ENCODE measurements around the gene SIGLEC10. TPM values are rescaled to one million over a fixed set of nuclear protein-coding genes. Genes with fewer than 3 reads are reported as not detected.
"Not testable (repeated sequence)": the region's sequence is repeated elsewhere in the genome, so short reads cannot be mapped to it uniquely, and the experiment has no call there.

SIGLEC10 gene
- total RNA-seq, 1 donor from 2014 or later = not detected

- Mint-ChIP-seq H3K9me3 (no peaks in the 10 kb centered on the region), H3K27me3 (ENCODE audit: low read depth) (peaks cover 14% of the 10 kb centered on the region), H3K27ac (no peak overlapping the region), H3K4me1 (no peaks in the 10 kb centered on the region), H3K36me3 (no peaks in the 10 kb centered on the region), H3K4me3 (no peak overlapping the region)
- DNase-seq (ENCODE audit: low spot score in 2 of 2, unreplicated experiment in 2 of 2) = no peak
- TF ChIP-seq CTCF (IDR thresholded peaks at IDR 0.05; ENCODE audit: unreplicated experiment) = no peak
Measured at GRCh38 chr19:51421229-51422052, 4.0 kb upstream of the SIGLEC10 start.

DNA sequence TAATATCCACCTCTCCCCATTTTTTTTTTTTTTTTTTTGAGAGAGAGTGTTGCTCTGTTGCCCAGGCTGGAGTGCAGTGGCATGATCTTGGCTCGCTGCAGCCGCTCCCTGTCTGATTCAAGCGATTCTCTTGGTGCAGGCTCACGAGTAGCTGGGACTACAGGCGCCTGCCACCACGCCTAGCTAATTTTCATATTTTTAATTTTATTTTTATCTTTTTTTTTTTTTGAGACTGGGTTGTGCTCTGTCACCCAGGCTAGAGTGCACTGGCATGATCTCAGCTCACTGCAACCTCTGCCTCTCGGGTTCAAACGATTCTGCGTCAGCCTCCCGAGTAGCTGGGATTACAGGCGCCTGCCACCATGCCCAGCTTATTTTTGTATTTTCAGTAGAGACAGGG, 3.1 kb upstream of the SIGLEC10 start:
- not testable (repeated sequence) for H3K4me1 Mint-ChIP-seq; H3K4me3 Mint-ChIP-seq; H3K36me3 Mint-ChIP-seq; DNase-seq (ENCODE audit: low spot score in 2 of 2, unreplicated experiment in 2 of 2); H3K9me3 Mint-ChIP-seq; H3K27ac Mint-ChIP-seq
- H3K27me3 Mint-ChIP-seq (ENCODE audit: low read depth) = peaks cover 14% of the 10 kb centered on the region

- no peak for DNase-seq (ENCODE audit: low spot score in 2 of 2, unreplicated experiment in 2 of 2)
- Mint-ChIP-seq H3K4me3 (no peak overlapping the region), H3K27me3 (ENCODE audit: low read depth) (peaks cover 14% of the 10 kb centered on the region), H3K27ac (no peak overlapping the region), H3K36me3 (no peaks in the 10 kb centered on the region), H3K4me1 (no peaks in the 10 kb centered on the region), H3K9me3 (no peaks in the 10 kb centered on the region)
- TF ChIP-seq CTCF (IDR thresholded peaks at IDR 0.05; ENCODE audit: unreplicated experiment) = no peak
Measured at GRCh38 chr19:51418707-51419106, 1.3 kb upstream of the SIGLEC10 start.

GRCh38 chr19:51417810-51418157, 342 bp upstream of the SIGLEC10 start:
- H3K27ac Mint-ChIP-seq = no peak overlapping the region
- no peak overlapping the region for H3K4me3 Mint-ChIP-seq
- DNase-seq (ENCODE audit: low spot score in 2 of 2, unreplicated experiment in 2 of 2) = no peak
- peaks cover 14% of the 10 kb centered on the region for H3K27me3 Mint-ChIP-seq (ENCODE audit: low read depth)
- no peaks in the 10 kb centered on the region for H3K4me1 Mint-ChIP-seq
- TF ChIP-seq CTCF (IDR thresholded peaks at IDR 0.05; ENCODE audit: unreplicated experiment) = no peak
- no peaks in the 10 kb centered on the region for H3K36me3 Mint-ChIP-seq
- H3K9me3 Mint-ChIP-seq = no peaks in the 10 kb centered on the region

GRCh38 chr19:51416422-51416821, 1.0 kb downstream of the SIGLEC10 start:
- DNase-seq (ENCODE audit: low spot score in 2 of 2, unreplicated experiment in 2 of 2); H3K36me3 Mint-ChIP-seq; H3K27ac Mint-ChIP-seq; H3K4me1 Mint-ChIP-seq; H3K9me3 Mint-ChIP-seq; H3K4me3 Mint-ChIP-seq: not testable (repeated sequence)
- peaks cover 14% of the 10 kb centered on the region for H3K27me3 Mint-ChIP-seq (ENCODE audit: low read depth)

- no peak for DNase-seq (ENCODE audit: low spot score in 2 of 2, unreplicated experiment in 2 of 2)
- Mint-ChIP-seq H3K4me1 (no peaks in the 10 kb centered on the region), H3K9me3 (no peaks in the 10 kb centered on the region), H3K27ac (no peak overlapping the region), H3K4me3 (no peak overlapping the region), H3K27me3 (ENCODE audit: low read depth) (peaks cover 14% of the 10 kb centered on the region), H3K36me3 (no peaks in the 10 kb centered on the region)
- TF ChIP-seq CTCF (IDR thresholded peaks at IDR 0.05; ENCODE audit: unreplicated experiment) = no peak
Measured at GRCh38 chr19:51415187-51415586, 2.3 kb downstream of the SIGLEC10 start.
